GM21576 (cell line): Measurements from ENCODE around the gene RNF148.

ENCODE experiments used
- ATAC-seq: cut with Tn5 transposase; IDR thresholded peaks from one replicate; pipeline ENCODE4 v1.9.1; 2021; ENCODE audit warnings: mild to moderate bottlenecking, moderate library complexity; ENCODE audit not compliant: unreplicated experiment

RNF148 gene, protein sequence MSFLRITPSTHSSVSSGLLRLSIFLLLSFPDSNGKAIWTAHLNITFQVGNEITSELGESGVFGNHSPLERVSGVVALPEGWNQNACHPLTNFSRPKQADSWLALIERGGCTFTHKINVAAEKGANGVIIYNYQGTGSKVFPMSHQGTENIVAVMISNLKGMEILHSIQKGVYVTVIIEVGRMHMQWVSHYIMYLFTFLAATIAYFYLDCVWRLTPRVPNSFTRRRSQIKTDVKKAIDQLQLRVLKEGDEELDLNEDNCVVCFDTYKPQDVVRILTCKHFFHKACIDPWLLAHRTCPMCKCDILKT

DNA sequence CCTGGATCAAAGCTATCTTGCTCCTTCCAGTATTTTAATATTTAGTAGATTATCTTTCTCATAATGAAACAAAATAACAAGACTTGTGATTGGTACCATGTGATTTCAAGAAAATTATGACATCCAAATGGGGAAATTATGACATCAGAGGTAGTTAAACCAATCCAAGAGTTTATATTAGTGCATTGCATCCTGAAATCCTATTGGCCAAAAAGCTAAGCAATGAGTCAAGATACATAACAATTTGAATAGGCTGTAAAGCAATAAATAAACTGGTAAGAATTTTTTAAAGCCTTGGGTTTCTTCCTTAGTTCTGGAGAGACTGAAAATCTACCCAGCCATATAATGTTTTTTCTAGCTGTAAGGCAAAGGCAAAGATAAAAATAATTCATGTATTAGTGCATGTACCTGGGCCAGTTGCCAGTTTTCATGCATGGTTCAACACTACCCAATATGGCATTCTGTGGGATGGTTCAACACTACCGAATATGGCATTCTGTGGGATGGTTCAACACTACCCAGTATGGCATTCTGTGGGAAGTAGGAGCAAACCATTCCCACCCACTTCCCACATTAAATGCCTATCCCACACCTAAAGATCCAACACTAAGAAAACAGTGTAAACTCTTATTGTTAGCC, at the start of gene RNF148:
TSS of gene RNF148 (minus strand) at position 51 of the 639 bp plus-strand sequence. CDS start 172 bp downstream, outside the sequence.
- no peak for ATAC-seq

DNA sequence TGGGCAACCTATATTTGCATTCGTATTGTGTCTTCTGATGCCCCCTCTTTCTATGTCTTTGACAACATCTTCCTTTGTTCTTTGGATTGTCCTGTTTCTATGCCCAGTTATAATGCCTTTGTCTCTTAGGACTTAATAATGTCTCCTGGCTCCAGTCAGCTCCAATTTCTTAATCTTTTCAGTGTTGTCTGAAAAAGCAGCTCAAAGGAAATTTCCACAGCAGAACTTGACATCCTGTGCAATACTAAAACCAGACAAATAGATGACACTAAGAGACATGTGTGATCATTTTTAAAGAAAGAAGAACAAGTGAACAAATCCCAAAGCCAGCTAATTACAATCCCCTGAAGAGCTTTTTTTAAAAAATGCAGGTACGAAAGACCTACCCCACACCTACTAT, 47.7 kb upstream of the RNF148 start:
- ATAC-seq = no peak

DNA sequence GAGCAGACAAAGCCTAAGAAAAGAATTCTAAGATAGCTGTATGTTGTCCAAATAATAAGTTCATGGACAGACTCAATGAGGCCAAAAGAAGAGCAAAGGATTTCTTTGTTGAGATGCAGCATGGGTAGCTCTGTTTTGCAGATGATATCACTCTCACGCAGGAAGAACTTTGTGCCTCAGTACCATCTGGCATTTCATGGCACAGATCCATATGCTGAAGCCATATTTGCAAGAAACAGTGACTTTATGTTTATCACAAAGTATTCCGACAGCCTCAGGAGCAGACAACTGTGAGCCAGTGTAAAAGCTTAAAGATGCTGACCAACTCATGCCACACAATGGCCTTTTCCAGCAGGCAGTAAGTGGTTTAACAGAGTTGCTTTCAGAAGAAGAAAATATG, 45.5 kb upstream of the RNF148 start:
- no peak for ATAC-seq

DNA sequence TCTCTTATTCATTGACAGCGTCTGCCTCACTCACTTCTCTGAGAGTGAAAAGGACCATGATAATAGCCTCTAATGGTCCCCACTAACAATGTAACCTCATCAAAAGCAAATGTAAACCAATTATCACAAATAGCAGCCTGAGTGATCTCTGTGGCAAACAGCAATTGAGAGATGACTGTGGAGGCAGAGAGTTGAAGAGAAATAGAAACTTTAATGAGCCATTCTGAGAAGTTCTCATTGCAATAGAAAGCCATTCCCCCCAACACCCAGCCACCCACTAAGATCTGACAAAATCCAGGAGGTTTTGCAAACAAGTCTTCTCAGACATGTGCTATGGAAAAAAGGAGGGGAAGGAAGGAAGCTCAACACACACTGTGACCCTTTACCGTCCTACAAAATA, 44.2 kb upstream of the RNF148 start:
- no peak for ATAC-seq

DNA sequence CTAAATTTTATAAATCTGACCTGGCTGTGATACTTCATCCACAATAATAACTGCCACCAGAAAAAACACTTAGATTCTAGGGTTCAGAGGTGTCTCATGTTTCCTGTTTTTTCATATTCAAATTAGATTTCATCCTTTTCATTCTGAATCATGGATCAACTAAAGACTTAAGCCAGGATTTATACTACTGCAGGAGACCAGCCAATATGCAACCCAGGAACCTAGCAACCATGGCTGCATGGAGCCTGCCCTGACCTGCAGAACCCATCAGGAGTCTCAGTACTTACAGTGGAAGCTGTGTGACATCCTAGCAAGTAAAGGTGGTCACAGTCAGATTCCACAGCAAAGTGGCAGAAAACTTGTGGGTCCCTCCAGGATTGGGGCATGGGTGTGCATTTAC, 40.5 kb upstream of the RNF148 start:
- ATAC-seq = no peak

DNA sequence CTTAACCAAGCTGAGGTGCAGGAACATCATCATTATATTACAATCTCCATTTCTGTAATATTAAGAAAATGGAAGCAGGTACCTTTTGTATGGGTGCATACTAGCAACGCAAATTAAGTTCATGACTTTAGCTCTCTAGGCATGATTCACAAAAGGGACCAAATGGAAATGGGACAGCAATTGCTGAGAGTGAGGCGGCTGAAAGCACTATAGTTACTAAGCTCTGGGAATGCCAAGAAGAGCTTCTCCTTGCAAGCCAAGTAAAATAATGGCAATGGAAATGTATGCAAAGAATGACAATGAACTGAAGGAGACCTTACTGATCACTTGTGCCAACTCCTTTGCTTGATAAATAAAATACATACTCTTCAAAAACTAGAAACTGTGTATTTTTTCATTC, 36.2 kb upstream of the RNF148 start:
- ATAC-seq = no peak

DNA sequence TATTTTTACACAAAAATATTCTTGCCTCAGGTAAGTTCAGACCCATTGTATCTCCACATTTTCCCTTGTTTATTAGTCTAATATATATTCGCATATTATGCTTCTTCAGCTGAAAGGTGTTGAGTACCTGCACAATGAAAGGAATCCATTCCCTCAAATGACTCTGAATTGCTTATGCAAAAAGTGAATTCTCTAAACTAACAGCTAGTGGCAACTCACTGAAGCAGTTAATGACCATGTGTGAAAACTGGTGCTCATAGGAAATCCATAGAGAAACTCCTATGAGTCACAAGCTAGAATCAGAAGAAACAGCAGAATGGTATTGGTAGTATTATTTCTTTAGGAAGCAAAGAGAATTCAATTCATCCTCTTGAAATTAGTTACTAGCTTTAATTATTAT, 33.5 kb upstream of the RNF148 start:
- no peak for ATAC-seq

DNA sequence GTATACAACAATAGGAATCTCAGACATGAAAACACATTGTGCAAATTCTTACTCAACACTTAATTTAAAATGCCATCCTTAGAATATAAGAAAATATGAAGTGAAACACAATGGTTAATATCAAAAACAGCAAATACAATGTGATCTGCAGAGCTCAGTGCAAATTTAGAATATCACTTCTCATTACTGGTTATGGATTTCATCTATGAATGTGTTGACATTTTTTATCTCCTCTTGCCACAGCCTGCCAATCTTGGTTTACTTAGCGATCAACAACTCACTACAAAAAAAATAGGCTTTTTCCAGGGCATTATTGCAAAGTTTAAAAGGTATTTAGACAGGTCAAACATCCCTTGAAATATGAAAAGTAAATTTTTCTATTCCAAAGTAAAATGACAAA, 25.0 kb upstream of the RNF148 start:
- ATAC-seq = no peak

DNA sequence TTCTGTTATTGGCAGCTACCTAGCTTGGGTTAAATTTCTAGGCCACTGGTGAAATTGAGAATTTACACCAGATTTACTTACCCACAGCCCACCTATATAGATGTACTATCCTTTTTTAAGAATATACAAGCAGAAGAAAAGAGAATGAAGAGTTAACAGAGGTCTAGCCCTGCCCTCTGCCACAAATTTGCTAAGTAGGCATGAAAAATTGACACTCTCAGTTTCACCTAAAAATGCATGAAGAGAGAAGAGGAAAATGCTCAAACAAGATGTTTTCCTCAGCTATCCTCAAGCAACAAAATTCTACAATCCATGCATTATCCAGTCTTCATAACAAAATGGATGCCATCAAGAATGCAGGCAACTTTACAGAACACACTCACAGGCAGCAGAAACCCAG, 24.6 kb upstream of the RNF148 start:
- ATAC-seq = no peak

DNA sequence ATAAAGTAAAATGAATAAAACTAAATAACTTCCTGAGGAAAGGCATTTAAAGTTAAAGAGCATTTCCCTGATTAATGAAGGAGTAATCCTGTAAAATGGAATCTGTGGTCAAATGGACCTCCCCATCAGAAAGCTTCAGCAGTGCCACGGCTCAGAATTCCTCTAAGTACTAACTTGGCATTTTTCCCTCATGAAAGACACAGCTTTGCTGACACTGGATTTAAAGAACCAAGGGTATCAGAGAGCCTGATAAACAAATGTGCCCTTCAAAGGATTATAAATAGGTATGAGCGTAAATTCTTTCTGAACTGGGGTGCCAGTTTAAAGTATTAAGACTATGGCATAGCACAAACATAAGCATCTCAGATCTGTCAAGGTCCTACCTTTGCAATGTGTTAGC, 24.2 kb upstream of the RNF148 start:
- ATAC-seq = no peak

DNA sequence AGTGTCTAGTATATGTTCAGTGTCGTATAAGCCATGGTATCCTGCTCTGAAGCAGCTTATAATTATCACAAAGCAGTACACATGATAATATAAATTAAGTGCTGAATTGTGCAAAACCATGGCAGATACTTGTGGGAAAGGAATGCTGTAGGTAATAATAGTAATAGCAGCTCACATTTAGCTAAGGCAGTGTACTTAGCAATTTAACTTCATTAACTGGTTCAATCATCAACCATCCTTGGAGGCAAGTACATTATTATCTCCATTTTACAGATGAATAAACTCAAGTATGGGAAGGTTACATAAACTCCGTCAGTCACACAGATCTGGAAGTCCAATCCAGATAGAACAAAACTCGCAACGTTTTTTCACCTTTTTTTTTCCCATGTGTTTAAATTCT, 21.6 kb upstream of the RNF148 start:
- ATAC-seq = no peak

DNA sequence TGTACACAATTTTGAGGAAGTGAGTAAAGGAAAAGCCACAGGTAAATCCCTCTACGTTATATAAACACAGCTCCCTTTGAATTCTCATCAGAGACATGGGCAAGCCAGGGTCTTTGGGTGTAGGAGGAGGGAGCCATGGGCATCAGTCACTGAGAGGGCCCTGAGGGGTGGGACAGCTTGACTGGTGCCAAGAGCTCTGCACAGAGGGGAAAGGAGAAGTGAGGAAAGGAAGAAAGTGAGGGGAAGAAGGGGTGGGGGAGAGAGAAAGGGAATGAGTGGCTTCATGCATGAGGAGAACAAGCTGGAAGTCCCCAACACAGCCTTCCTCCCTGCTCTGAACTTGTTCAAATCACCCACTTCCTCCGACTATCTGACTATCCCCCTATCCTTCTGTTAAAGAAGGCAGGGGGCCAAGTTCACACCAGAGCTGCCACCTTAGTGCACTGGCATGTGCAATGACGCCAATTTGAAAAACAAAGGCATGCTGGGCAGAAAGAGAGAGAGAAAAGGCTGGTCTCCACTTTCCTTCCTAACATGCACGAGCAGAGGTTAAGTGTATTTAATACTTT, 16.4 kb upstream of the RNF148 start:
- no peak for ATAC-seq

DNA sequence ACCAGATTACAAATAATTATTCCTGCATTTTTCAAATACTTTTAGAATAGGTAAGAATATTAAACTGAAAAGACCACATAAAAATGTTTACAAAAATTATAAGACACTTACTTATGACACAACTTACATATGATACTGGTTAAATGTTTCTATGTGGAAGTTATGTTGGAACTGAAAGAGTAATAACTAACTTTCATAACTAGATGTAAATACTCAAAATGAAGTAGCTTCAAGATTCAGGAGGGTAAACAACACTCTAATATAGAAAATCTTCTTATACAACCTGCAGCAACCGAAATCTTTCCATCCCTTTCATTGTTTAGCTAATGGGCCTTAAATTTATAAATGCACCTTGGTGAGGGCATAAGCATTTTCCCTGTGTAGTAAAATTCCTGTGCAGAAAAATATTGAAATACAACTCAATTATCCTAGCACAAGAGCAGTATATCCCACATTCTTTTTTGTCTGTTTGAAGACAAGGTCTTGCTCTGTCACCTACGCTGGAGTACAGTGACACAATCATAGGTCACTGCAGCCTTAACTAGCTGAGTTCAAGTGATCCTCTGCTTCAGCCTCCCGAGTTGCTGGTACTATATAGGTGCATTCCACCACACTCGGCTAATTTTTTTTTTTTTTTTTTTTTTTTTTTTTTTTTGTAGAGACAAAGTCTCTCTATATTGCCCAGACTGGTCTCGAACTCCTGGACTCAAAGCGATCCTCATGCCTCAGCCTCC, 14.8 kb upstream of the RNF148 start:
- ATAC-seq = no peak

DNA sequence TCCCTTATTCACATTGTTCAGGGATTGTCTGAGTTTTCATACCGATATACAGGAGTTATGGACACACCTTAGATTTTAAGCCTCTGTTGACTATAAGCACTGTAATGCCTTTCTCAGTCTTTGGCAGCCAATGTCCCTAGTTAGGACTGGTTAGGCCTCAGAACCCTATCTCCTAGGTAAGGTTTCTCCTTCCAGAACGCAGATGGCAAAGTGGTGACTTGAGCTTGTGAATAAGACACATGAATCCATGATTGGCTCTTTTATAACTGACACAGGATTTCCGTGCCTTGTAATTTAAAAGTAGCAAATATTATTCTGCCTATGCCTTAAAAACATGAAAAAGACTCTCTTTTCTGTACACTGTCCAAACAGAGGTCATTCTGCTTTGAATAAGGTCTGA, 12.5 kb upstream of the RNF148 start:
- ATAC-seq = no peak

DNA sequence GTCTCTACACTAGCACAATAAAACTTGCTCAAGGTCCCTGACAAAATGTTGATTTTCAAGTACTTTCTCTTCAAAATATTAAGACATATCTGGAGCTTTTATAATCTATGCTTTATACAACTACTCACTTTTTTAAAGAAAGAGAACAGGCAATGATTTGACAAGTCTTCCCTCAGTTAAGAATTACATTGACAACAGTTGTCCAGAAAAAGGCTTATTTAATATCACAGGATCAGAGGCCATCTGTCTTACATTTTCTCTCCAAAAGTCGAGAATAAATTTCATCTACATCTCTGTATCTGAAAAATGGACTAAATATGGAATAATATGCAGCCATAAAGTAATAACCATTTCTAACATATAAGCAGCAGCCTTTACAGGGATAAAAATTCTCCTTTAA, 8.2 kb upstream of the RNF148 start:
- no peak for ATAC-seq

DNA sequence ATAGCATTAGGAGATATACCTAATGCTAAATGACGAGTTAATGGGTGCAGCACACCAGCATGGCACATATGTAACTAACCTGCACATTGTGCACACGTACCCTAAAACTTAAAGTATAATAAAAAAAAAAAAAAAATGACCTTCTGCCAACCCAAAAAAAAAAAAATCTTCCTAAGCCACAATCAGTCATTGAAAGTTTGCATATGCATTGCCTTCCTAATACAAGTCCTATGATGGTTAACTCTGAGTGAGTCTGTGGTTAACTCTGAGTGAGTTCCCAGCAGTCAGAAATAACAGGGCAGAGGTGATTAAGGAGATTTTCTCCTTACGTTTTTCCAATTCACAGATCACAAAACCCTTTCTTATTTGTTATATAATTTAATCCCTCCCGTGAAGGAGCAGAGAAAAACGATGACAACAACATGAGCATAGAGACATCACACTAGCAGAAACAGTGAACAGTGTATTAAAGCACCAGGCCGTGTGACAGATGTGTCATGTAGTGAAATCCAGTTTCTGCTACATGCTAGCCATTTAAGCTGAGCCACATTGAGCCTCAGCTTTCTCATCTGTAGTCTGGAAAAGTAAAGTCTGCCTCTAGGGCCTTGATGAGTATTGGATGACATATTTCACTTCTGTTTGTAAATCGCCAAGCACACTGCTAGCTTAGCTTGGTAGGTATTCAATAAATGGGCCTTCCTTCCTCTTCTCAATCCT, 7.4 kb upstream of the RNF148 start:
- ATAC-seq = no peak

DNA sequence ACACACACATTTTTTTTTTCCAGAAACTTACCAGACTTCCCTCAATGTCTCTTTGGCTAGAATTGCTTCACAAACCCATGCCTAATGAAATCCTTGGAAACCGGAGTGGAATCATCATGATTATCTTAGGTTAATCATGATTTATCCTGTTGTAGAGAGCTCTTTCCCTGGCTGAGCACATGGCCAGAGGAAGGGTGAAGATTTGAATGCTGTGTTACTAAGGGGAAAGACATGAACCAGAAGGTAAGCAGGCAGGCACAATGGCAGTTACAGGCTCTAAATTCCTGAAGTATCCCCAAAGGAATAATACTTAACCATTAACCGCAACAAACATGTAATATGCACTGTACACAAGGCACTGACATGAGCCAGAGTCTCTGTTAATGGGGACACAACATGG, 4.1 kb upstream of the RNF148 start:
- ATAC-seq = no peak

DNA sequence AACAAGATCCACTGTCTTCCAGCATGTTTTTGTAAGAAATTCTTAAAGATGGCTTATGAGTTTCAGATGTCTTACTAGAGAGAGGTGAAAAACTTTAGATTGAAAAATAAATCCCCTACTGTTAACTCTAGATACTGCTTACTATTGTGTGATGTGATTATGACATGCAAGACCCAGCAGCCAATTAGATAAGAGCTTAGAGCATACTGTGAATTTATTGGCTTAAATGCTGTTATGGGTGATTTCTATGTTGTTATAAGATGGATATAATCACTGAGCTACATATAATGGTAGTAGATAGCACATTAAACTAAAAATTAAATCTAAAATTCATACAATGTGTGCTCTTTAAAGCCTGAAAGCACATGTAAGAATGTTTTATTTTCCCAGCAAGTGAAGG, 3.7 kb downstream of the RNF148 start, which contains the start of gene RNF133:
TSS of gene RNF133 (minus strand) at position 101 of the 400 bp plus-strand sequence. CDS start 199 bp downstream, outside the sequence.
- ATAC-seq = no peak

DNA sequence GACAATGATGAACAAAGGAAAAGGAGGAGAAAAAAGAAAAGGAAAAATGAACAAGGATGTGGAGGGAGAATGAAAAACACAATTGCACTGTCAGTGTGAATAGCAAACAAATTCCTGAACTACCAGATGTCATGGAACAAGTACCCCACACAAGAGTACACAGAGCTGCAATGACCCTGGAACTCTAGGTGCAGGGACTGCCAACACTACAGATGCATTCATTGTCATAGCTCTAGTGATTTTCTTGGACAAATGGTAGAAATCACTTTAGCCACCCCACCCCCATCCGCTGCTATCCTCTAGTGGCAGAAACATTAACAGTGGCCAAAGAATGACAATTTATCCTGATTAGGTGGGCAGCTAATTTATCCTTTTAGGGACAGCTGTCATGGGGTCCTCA, 6.9 kb downstream of the RNF148 start:
- no peak for ATAC-seq

DNA sequence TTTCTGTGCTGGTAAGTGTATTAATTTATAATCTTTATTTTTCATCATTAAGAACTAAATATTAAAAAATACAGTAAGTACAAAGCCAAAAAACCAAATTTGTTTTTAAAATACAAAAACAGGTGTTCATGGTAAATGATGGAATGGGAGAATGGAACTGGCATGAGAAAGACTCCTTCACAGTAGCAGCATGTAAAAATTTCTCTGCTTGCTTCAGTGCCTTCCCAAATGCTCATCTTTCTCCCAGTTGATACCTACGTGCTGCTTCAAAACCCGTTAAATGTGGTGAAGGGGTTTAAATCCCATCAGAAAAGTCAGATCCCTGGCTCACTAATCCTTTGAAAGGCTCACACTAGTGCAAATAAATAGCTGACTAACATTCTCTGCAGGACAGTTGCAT, 8.0 kb downstream of the RNF148 start:
- no peak for ATAC-seq

DNA sequence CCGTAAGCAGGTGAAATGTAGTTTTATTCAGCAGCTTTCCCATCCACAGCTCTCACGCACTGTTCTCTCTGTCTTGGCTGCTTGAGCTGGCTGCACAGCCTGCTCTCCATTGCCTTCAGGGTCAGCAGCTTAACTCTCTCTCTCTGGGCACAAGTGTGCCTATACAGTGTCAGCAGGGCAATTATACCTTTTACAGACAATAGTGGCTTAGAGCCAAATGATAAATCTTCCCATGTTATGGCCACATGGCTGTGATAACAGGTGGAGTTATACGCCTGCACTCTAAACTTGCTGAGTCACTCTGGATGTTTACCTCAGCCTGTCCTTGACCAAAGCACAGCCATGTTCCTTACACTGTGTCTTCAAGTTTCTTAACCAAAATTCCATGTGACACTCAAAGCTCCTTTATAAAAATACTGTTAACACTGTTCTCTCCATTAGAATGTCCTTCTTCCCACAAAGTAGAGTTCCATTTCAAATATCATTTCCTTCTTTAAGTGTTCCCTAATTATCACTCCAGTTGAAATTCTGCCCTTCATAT, 9.9 kb downstream of the RNF148 start:
- no peak for ATAC-seq
